Activated CD4-positive, alpha-beta T cell treated with anti-CD3 and anti-CD28 coated beads, Interleukin-2, Interleukin-6, amounts not matched to agents 100 ng/mL and 50 ng/mL, durations not matched to agents 16 hours and 8 hours (primary cell): Measurements from ENCODE around the gene CDSN.
"Not testable (repeated sequence)": the region's sequence is repeated elsewhere in the genome, so short reads cannot be mapped to it uniquely, and the experiment has no call there.

ENCODE experiments used
- DNase-seq: peaks from one replicate; pipeline ENCODE4 v3.0.0-alpha.2; 2020

CDSN gene

DNA sequence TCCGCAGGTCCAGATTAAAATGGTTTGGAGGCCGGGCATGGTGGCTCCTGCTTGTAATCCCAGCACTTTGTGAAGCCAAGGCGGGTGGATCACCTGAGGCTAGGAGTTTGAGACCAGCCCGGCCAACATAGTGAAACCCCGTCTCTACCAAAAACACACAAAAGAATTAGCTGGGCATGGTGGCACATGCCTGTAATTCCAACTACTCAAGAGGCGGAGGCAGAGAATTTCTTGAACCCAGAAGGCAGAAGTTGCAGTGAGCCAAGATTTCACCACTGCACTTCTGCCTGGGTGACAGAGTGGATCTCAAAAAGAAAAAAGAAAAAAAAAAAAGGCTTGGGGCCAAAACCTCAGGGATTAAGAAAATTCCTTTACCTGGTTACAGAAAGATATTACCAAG lies 38.4 kb downstream of the CDSN start:
- DNase-seq = no peak

DNA sequence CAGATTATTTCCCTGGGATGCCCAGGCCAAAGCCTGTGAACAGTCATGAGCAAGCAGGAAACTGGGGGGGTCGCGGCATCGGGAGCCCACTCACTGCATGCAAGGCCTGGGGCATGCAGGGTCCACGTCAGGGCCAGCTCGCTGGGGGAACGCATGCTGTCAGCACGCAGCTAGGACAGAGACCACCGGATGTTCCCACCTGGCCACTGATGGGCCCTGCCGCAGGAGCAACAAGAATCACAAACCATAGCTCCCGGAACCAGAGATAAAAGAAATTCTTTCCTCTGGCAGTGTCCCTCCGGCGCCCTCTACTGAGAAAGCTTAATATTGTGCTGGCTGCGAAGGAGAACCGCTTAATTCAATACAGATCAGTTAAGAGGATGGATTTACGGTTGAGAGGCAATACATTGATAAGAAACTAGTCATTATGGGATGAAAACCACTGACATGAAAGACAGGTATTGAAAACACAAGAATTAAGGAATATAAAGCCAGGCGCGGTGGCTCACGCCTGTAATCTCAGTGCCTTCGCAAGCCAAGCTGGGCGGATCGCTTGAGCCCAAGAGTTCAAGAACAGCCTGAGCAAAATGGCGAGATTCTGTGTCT lies 40.5 kb downstream of the CDSN start:
- peak; percentile 77 for DNase-seq

DNA sequence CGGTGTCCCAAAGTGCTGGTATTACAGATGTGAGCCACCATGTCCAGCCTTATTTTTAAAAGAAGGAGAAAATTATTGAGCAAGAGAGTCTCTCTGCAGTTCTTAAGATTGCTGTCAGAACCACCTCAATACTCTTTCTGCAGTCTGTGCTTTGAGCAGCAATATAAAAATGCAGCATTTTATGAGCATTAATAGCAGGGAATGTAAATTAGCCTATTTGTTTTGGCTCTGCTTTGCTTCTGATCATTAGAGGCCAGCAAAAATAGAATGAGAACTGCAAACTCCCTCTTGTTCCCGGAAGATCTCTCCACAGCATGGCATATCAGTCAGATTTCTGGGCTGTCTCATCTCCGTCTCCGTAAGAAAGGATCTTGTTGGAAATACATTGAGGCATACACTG lies 43.6 kb downstream of the CDSN start:
- DNase-seq = no peak

DNA sequence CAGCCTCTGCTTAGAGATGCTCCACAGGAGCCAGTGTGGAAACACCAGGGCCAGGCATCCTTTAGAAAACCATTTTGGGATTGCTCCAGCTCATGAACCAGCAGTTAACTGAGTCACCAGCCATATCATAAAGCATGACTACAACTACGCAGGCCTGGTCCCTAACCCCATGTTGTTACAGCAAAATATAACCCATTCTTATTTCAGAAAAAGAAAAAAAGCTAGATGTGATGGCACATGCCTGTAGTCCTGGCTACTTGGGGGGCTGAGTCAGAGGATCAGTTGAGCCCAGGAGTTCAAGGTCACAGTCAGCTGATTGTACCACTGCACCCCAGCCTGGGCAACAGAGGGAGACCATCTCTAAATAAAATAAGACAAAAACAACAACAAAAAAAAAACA lies 44.7 kb downstream of the CDSN start:
- no peak for DNase-seq

DNA sequence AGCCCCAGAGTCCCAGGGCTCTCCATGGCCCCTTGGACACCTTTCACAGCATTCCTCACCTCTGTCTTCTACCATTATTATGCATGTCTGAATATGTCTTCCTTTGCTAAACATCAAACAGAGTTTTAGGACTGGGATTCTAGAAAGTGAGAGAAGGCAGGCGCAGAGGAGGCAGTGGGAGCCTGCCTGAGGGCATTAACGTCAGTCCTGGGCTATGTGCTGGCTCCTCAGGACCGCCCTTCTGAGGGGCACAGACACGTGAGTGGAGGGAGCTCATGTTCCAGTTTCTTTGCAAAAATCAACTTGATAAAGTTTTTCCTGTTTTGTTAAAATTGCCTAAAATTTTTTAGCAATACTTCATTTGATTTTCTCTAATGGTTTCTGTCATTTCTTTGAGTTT lies 45.8 kb downstream of the CDSN start:
- no peak for DNase-seq

DNA sequence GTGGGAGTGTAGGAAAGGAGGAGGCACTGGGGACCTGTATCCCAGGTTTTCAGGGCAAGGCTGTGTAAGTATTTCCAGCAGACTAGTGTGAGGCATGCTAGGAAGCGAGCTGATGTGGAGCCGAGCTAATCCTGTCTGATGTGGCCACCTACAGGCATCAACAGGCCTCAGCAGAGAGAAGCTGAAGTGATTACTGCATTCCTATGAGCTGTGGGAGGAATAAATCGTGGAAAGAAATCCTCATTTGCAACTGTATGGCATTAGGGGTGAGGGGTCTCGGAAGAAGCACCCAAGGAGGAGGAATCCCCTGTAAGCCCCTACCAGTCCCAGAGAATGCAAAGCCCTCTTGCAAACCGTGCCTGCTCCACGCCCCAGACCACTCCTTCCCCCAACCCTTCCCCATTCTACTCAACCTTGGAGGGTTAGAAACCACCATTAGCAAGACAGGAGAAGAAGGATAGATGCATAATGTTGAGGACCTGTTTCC lies 49.5 kb downstream of the CDSN start:
- no peak for DNase-seq

DNA sequence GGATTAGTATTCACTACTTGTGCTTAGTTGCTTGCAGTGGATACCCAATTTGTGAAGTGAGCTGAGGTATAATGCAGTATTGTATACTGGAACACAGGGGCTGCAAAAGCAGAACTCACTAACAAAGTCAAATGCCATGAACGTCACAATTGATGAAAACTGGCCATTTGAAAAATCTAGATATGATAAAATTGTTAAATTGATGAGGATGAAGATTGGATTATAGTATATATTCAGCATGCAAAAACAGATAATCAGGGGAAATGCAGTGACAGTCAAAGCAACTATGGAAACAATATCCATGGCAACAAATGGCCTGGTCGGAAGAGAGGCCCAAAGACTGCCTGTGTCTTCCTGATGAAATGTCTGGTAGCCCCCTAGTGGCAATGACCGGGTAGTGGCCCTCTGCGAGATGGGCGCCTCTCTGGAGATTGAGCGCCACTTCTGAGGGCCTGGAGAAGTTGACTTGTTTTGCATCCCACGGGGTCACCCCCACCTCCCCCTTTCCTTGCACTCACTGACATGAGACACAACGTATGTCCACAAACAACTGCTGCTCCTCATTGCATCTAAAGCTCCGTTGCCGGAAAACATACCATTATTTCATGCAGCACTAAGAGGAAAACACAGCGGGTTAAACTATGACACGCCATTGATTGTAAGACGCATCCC lies 51.4 kb downstream of the CDSN start:
- peak; percentile 85 for DNase-seq

DNA sequence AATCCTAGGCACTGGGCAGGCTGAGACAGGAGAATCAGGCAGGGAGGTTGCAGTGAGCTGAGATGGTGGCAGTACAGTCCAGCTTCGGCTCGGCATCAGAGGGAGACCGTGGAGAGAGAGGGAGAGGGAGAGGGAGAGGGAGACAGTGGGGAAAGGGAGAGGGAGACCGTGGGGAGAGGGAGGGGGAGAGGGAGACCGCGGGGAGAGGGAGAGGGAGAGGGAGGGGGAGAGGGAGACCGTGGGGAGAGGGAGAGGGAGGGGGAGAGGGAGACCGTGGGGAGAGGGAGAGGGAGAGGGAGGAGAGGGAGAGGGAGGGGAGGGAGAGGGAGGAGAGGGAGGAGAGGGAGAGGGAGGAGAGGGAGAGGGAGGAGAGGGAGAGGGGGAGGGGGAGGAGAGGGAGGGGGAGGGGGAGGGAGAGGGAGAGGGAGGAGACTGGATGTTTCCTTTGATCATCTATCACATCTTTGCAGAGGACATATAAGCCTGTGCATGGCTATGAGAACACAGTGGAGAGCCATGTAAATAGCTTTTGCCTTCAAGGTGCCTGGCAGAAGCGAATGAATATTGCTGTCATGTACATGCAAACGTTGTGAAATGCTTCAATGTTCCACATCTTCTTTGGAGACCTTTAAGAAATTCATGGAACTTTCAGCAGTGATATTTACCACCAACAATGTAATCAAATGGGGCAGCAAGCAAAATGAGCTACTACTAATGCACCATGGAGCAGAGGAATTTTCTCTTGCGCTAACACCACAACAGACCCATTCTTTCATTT lies 52.2 kb downstream of the CDSN start:
- DNase-seq = not testable (repeated sequence)

DNA sequence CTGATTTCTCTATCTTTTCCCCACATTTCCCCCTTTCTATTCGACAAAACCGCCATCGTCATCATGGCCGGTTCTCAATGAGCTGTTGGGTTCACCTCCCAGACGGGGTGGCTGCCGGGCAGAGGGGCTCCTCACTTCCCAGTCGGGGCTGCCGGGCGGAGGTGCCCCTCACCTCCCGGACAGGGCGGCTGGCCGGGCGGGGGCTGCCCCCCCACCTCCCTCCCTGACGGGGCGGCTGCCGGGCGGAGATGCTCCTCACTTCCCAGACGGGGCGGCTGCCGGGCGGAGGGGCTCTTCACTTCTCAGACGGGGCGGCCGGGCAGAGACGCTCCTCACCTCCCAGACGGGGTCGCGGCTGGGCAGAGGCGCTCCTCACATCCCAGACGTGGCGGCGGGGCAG lies 53.2 kb downstream of the CDSN start:
- DNase-seq = not testable (repeated sequence)

DNA sequence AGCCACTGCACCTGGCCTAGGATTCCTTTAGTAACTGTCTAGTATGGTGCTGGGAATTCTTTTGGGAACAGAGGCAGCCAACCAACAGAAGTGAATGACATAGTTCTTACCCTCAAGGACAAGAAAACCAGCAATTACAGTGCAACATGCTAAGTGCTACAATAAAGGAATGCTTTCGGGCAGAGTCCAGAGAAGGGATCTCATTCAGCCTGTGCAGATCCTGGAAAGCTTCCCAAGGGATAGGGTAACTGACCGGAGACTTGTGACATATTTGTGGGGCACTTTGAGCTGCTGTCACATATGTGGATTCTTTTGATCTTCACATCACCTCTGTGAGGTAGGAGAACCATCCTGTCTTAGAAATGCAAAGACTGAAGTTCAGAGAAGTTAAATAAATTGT lies 54.7 kb downstream of the CDSN start:
- DNase-seq = no peak
